Uterus (tissue), 4 donors: ENCODE data around the gene SYCE3. TPM values are rescaled to one million over a fixed set of nuclear protein-coding genes. Genes with fewer than 3 reads are reported as not detected.
"Not testable (repeated sequence)": the region's sequence is repeated elsewhere in the genome, so short reads cannot be mapped to it uniquely, and the experiment has no call there.

ENCODE experiments used
- DNase-seq, 2 donors: peaks; one replicate each; pipeline ENCODE4 v3.0.0-alpha.2; 2019 to 2020
- H3K27ac ChIP-seq, 2 donors: fragments of 200-600 bp; sonication (generic); 1 replicate in 1 of 2; 2 replicates in 1 of 2; pipeline ENCODE4 v1.5.1; 2016 to 2018
- H3K27me3 ChIP-seq, 2 donors: fragments of 200-600 bp; sonication (generic); one replicate each; pipeline ENCODE4 v1.5.1; 2018 to 2019; ENCODE audit warnings: control low read depth in 1 of 2
- H3K36me3 ChIP-seq, 2 donors: fragments of 200-600 bp; sonication (generic); one replicate each; pipeline ENCODE4 v1.5.1; 2019; ENCODE audit warnings: control low read depth in 1 of 2
- H3K4me1 ChIP-seq, 2 donors: fragments of 200-600 bp; sonication (generic); one replicate each; pipeline ENCODE4 v1.5.1; 2018 to 2019; ENCODE audit warnings: control low read depth in 1 of 2
- H3K4me3 ChIP-seq, 2 donors: fragments of 200-600 bp; sonication (generic); 1 replicate in 1 of 2; 2 replicates in 1 of 2; pipeline ENCODE4 v1.5.1; 2018 to 2019; ENCODE audit warnings: mild to moderate bottlenecking in 1 of 2
- H3K9me3 ChIP-seq, 2 donors: fragments of 200-600 bp; sonication (generic); one replicate each; pipeline ENCODE4 v1.5.1; 2019; ENCODE audit warnings: control low read depth in 1 of 2
- POLR2A ChIP-seq, 2 donors: fragments of 450-650 bp; IDR thresholded peaks; one replicate each; pipeline ENCODE4 v1.6.1; 2016; ENCODE audit warnings: antibody characterized with exemption in 2 of 2, mild to moderate bottlenecking in 1 of 2, moderate library complexity in 1 of 2
- intact Hi-C: fragments of 100-400 bp; cut with DNase I; formaldehyde crosslinking; loops from one replicate; pipeline ENCODE4 v1.15.1; 2023; ENCODE audit warnings: low total_unique reads
- total RNA-seq, 4 donors: library from RNA; depleted of rRNA in 3 of 4; stranded (reverse); fragments of >200 nt in 3 of 4; gene quantifications; one replicate each; pipeline versions ENCODE4 v1.1.0 to v1.2.4, GENCODE V29; 2014 to 2023
- TF ChIP-seq, protein P1 (sequence below), 4 experiments: fragments of 200-600 bp in 2 of 4; fragments of 450-650 bp in 2 of 4; sonication (generic) in 2 of 4; IDR thresholded peaks; one replicate each; pipeline ENCODE4 v1.5.1; 2016 to 2019; ENCODE audit warnings: antibody characterized with exemption in 4 of 4, mild to moderate bottlenecking in 2 of 4, moderate library complexity in 1 of 4
- donor health status: DM: yes; HTN: yes; CAD: no.

Gene SYCE3
- total RNA-seq, 4 donors from 2014 or later: not detected

DNA sequence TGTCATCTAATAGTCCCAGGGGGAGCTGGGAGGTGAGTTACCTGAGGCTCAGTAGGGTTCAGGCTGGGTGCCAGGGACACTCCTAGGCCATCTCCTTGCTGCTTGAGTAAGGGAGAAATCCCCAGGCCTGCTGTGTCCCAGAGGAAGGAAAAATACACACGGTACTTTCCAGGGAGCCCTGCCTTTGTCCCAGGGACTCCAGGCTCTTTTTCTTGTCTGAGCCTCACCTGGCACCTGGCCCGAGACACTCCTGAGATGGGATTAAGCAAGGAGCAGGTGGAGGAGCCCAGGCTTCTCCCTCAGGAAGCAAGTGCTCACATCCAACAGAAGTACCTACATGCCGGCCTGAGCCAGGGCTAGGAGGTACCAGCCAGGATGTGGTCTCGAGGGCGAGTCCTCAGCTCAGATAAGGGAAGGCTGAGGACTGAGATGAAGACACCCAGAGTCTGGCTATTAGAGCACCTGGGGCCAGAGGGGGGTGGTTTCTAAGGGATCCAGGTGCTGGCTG, 17.9 kb downstream of the SYCE3 start:
- TF ChIP-seq, protein P1, sequence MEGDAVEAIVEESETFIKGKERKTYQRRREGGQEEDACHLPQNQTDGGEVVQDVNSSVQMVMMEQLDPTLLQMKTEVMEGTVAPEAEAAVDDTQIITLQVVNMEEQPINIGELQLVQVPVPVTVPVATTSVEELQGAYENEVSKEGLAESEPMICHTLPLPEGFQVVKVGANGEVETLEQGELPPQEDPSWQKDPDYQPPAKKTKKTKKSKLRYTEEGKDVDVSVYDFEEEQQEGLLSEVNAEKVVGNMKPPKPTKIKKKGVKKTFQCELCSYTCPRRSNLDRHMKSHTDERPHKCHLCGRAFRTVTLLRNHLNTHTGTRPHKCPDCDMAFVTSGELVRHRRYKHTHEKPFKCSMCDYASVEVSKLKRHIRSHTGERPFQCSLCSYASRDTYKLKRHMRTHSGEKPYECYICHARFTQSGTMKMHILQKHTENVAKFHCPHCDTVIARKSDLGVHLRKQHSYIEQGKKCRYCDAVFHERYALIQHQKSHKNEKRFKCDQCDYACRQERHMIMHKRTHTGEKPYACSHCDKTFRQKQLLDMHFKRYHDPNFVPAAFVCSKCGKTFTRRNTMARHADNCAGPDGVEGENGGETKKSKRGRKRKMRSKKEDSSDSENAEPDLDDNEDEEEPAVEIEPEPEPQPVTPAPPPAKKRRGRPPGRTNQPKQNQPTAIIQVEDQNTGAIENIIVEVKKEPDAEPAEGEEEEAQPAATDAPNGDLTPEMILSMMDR (IDR thresholded peaks at IDR 0.05): no peak
- no peak for TF ChIP-seq POLR2A (IDR thresholded peaks at IDR 0.05)
- Histone ChIP-seq H3K36me3 (no peaks in the 10 kb centered on the region), H3K4me1 (peaks cover 0 to 12% of the 10 kb centered on the region in 2 donors), H3K9me3 (no peaks in the 10 kb centered on the region), H3K4me3 (no peak overlapping the region), H3K27ac (no peak overlapping the region), H3K27me3 (peaks cover 13 to 14% of the 10 kb centered on the region in 2 donors)
- DNase-seq: no peak
- intact Hi-C loops: no loop called here

DNA sequence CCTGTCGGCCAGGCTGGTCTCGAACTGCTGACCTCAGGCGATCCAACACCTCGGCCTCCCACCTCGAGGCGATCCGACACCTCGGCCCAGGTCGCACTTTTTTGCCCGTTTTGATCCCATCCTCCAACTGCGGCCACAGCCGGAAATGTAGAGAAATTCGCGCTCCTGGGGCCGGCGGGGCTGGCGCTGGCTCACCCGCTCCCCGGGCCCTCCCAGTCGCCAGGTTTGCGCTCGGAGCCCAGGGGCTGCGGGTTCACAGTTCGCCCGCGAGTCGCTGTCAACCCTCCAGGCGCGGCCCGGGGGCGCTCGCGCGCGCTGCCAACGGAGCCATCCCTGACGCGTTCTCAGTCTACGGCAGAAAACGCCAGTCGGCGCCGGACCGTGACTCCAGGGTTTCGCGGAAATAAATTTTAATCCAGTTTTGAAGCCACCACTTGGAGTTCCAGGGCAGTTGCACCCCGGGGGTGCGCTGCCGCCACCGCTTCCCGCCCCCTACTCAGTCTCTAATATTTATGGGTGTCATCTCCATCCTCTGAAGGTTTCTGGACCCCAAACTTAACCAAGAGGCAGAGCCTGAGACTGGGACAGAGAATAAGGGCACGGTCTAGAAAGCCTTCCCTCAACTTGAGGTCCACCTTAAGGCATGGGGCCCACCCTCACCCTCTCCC, 18.5 kb downstream of the SYCE3 start:
- intact Hi-C loops: no loop called here

DNA sequence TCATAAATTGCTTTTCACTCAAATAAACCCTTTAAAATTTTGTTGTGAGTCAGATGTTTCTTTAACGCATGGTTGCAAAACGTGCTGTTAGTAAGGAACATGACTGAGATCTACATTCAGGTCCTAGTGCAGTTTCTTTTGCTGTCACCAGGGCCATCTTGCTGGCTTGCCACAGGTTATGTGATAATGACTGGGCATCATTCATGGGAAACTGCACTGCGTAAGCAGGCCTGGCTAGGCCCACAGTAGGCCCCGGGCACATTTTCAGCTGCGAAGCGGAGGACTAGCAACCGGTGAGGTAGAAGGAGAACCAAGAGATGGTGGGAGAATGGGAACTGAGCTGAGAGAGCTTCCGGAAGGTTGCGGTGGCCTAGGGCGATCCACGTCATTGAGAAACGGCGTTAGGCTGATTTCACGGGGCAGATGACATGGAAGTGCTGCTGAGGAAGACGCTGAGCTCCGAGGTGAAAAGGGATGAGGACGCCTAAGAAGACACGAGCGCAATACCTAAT, 20.2 kb downstream of the SYCE3 start:
- no peak overlapping the region for H3K27ac ChIP-seq
- no peak for DNase-seq
- H3K4me3 ChIP-seq: no peak overlapping the region
- H3K4me1 ChIP-seq: peaks cover 0 to 4% of the 10 kb centered on the region in 2 donors
- H3K9me3 ChIP-seq: no peaks in the 10 kb centered on the region
- TF ChIP-seq POLR2A (IDR thresholded peaks at IDR 0.05): no peak
- TF ChIP-seq, protein P1 (IDR thresholded peaks at IDR 0.05): no peak
- intact Hi-C loops: no loop called here
- peaks cover 0 to 8% of the 10 kb centered on the region in 2 donors for H3K27me3 ChIP-seq
- no peaks in the 10 kb centered on the region for H3K36me3 ChIP-seq

More for the DNA sequence above, 18.5 kb downstream of the SYCE3 start:
- Histone ChIP-seq H3K4me3 (no peak overlapping the region), H3K27me3 (peaks cover 10 to 11% of the 10 kb centered on the region in 2 donors), H3K9me3 (no peaks in the 10 kb centered on the region), H3K27ac (no peak overlapping the region), H3K36me3 (no peaks in the 10 kb centered on the region), H3K4me1 (peaks cover 0 to 12% of the 10 kb centered on the region in 2 donors)
- no peak for TF ChIP-seq POLR2A (IDR thresholded peaks at IDR 0.05)
- TF ChIP-seq, protein P1 (IDR thresholded peaks at IDR 0.05): peak in 3 of 4 experiments; percentile 38 to 57 (median 53)
- no peak for DNase-seq

DNA sequence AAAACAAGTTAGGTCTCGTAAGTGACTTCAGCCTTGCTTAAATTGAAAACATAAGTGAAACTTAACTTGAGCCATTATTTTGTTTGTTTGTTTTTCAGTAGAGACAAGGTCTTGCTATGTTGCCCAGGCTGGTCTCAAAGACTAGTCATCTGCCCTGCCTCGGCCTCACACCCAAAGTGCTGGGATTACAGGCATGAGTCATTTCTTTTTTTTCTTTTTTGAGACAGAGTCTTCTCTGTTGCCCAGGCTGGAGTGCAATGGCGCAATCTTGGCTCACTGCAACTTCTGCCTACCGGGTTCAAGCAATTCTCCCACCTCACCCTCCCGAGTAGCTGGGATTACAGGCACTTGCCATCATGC, 21.1 kb downstream of the SYCE3 start:
- H3K27ac ChIP-seq, DNase-seq, intact Hi-C loops, H3K9me3 ChIP-seq, H3K36me3 ChIP-seq, H3K27me3 ChIP-seq, H3K4me1 ChIP-seq, H3K4me3 ChIP-seq: not testable (repeated sequence)

DNA sequence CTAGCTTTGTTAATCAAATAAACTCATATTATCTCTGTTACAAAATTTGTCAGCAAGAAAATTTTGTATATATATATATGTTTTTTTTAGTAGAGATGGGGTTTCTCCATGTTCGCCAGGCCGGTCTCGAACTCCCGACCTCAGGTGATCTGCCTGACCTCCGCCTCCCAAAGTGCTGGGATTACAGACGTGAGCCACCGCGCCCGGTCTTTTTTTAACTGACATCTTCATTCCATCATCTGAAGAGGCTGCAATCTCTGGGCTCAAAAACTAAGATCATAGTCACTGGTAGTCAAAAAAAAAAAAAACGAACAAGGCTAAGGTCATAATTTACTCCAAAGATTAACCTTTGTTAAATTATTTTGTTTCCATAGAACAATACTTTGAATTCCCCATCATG, 22.3 kb downstream of the SYCE3 start:
- Histone ChIP-seq H3K4me1 (no peaks in the 10 kb centered on the region), H3K9me3 (no peaks in the 10 kb centered on the region), H3K4me3 (no peak overlapping the region), H3K36me3 (no peaks in the 10 kb centered on the region), H3K27me3 (no peaks in the 10 kb centered on the region), H3K27ac (peak overlapping the region in 1 of 2 donors; percentile 93)
- intact Hi-C loops: no loop called here
- no peak for DNase-seq
- no peak for TF ChIP-seq POLR2A (IDR thresholded peaks at IDR 0.05)
- TF ChIP-seq, protein P1 (IDR thresholded peaks at IDR 0.05): no peak
